ENCODE results near the gene PCDHB15.
"Not testable (repeated sequence)": the region's sequence is repeated elsewhere in the genome, so short reads cannot be mapped to it uniquely, and the experiment has no call there.

The PCDHB15 gene

GRCh38 chr5:141215504-141215903, 29.7 kb upstream of the PCDHB15 start:
- not testable (repeated sequence) for H3K9ac ChIP-seq (ENCODE audit: low read length in 2 of 2); H3K4me3 ChIP-seq (ENCODE audit: low read length in 2 of 2); H3K27me3 ChIP-seq (ENCODE audit: control insufficient read depth in 1 of 2, insufficient read depth in 2 of 2, low read length in 2 of 2); H3K36me3 ChIP-seq (ENCODE audit: control insufficient read depth in 2 of 2, insufficient read depth in 2 of 2, low read length in 2 of 2); H3K4me1 ChIP-seq (ENCODE audit: control insufficient read depth, insufficient read depth, low read length); H3K27ac ChIP-seq (ENCODE audit: low read length)
- peaks cover 9 to 15% of the 10 kb centered on the region in 2 donors for H3K9me3 ChIP-seq (ENCODE audit: control insufficient read depth in 2 of 2, low read length in 2 of 2)

- H3K4me3 ChIP-seq (ENCODE audit: low read length in 2 of 2); H3K36me3 ChIP-seq (ENCODE audit: control insufficient read depth in 2 of 2, insufficient read depth in 2 of 2, low read length in 2 of 2); H3K9ac ChIP-seq (ENCODE audit: low read length in 2 of 2); H3K27ac ChIP-seq (ENCODE audit: low read length); H3K27me3 ChIP-seq (ENCODE audit: control insufficient read depth in 1 of 2, insufficient read depth in 2 of 2, low read length in 2 of 2); H3K4me1 ChIP-seq (ENCODE audit: control insufficient read depth, insufficient read depth, low read length): not testable (repeated sequence)
- H3K9me3 ChIP-seq (ENCODE audit: control insufficient read depth in 2 of 2, low read length in 2 of 2), result peaks cover 15 to 18% of the 10 kb centered on the region in 2 donors
Observed at GRCh38 chr5:141216035-141216434, 29.2 kb upstream of the PCDHB15 start.

GRCh38 chr5:141223112-141223783, 21.9 kb upstream of the PCDHB15 start, which contains the start of gene PCDHB14:
Gene PCDHB14 (plus strand): TSS chr5:141223343. CDS start chr5:141223506, 163 bp downstream.
- peaks cover 20 to 49% of the 10 kb centered on the region in 2 donors for H3K9me3 ChIP-seq (ENCODE audit: control insufficient read depth in 2 of 2, low read length in 2 of 2)
- peak within 1 kb of the TSS; percentile 13 to 48 for H3K9ac ChIP-seq (ENCODE audit: low read length in 2 of 2)
- no peak within 1 kb of the TSS for H3K27ac ChIP-seq (ENCODE audit: low read length)
- no peaks in the 10 kb centered on the region for H3K4me1 ChIP-seq (ENCODE audit: control insufficient read depth, insufficient read depth, low read length)
- no peaks in the 10 kb centered on the region for H3K36me3 ChIP-seq (ENCODE audit: control insufficient read depth in 2 of 2, insufficient read depth in 2 of 2, low read length in 2 of 2)
- H3K27me3 ChIP-seq (ENCODE audit: control insufficient read depth in 1 of 2, insufficient read depth in 2 of 2, low read length in 2 of 2), result no peaks in the 10 kb centered on the region
- H3K4me3 ChIP-seq (ENCODE audit: low read length in 2 of 2), result peak within 1 kb of the TSS; percentile 61 to 68

GRCh38 chr5:141224844-141225243, 20.4 kb upstream of the PCDHB15 start:
- H3K4me3 ChIP-seq (ENCODE audit: low read length in 2 of 2); H3K36me3 ChIP-seq (ENCODE audit: control insufficient read depth in 2 of 2, insufficient read depth in 2 of 2, low read length in 2 of 2); H3K27me3 ChIP-seq (ENCODE audit: control insufficient read depth in 1 of 2, insufficient read depth in 2 of 2, low read length in 2 of 2); H3K27ac ChIP-seq (ENCODE audit: low read length); H3K9ac ChIP-seq (ENCODE audit: low read length in 2 of 2); H3K4me1 ChIP-seq (ENCODE audit: control insufficient read depth, insufficient read depth, low read length): not testable (repeated sequence)
- H3K9me3 ChIP-seq (ENCODE audit: control insufficient read depth in 2 of 2, low read length in 2 of 2), result peaks cover 20 to 43% of the 10 kb centered on the region in 2 donors

- peaks cover 17 to 43% of the 10 kb centered on the region in 2 donors for H3K9me3 ChIP-seq (ENCODE audit: control insufficient read depth in 2 of 2, low read length in 2 of 2)
Observed at GRCh38 chr5:141225421-141225820, 19.8 kb upstream of the PCDHB15 start.

GRCh38 chr5:141234109-141234667, 11.0 kb upstream of the PCDHB15 start:
- Histone ChIP-seq H3K9ac (ENCODE audit: low read length in 2 of 2) (peak overlapping the region in 1 of 2 donors; percentile 20), H3K27ac (ENCODE audit: low read length) (no peak overlapping the region), H3K27me3 (ENCODE audit: control insufficient read depth in 1 of 2, insufficient read depth in 2 of 2, low read length in 2 of 2) (no peaks in the 10 kb centered on the region), H3K4me1 (ENCODE audit: control insufficient read depth, insufficient read depth, low read length) (no peaks in the 10 kb centered on the region), H3K9me3 (ENCODE audit: control insufficient read depth in 2 of 2, low read length in 2 of 2) (peaks cover 25 to 51% of the 10 kb centered on the region in 2 donors), H3K4me3 (ENCODE audit: low read length in 2 of 2) (peak overlapping the region; percentile 50 to 54), H3K36me3 (ENCODE audit: control insufficient read depth in 2 of 2, insufficient read depth in 2 of 2, low read length in 2 of 2) (no peaks in the 10 kb centered on the region)

More at GRCh38 chr5:141225421-141225820, 19.8 kb upstream of the PCDHB15 start:
- not testable (repeated sequence) for H3K27ac ChIP-seq (ENCODE audit: low read length); H3K4me1 ChIP-seq (ENCODE audit: control insufficient read depth, insufficient read depth, low read length); H3K4me3 ChIP-seq (ENCODE audit: low read length in 2 of 2); H3K36me3 ChIP-seq (ENCODE audit: control insufficient read depth in 2 of 2, insufficient read depth in 2 of 2, low read length in 2 of 2); H3K27me3 ChIP-seq (ENCODE audit: control insufficient read depth in 1 of 2, insufficient read depth in 2 of 2, low read length in 2 of 2); H3K9ac ChIP-seq (ENCODE audit: low read length in 2 of 2)

GRCh38 chr5:141235922-141236321, 9.3 kb upstream of the PCDHB15 start:
- peaks cover 36 to 62% of the 10 kb centered on the region in 2 donors for H3K9me3 ChIP-seq (ENCODE audit: control insufficient read depth in 2 of 2, low read length in 2 of 2)
- H3K27me3 ChIP-seq (ENCODE audit: control insufficient read depth in 1 of 2, insufficient read depth in 2 of 2, low read length in 2 of 2); H3K4me1 ChIP-seq (ENCODE audit: control insufficient read depth, insufficient read depth, low read length); H3K9ac ChIP-seq (ENCODE audit: low read length in 2 of 2); H3K27ac ChIP-seq (ENCODE audit: low read length); H3K4me3 ChIP-seq (ENCODE audit: low read length in 2 of 2); H3K36me3 ChIP-seq (ENCODE audit: control insufficient read depth in 2 of 2, insufficient read depth in 2 of 2, low read length in 2 of 2): not testable (repeated sequence)

- Histone ChIP-seq H3K9me3 (ENCODE audit: control insufficient read depth in 2 of 2, low read length in 2 of 2) (peaks cover 37 to 66% of the 10 kb centered on the region in 2 donors), H3K4me3 (ENCODE audit: low read length in 2 of 2) (peak overlapping the region in 1 of 2 donors; percentile 34), H3K9ac (ENCODE audit: low read length in 2 of 2) (no peak overlapping the region), H3K4me1 (ENCODE audit: control insufficient read depth, insufficient read depth, low read length) (no peaks in the 10 kb centered on the region), H3K36me3 (ENCODE audit: control insufficient read depth in 2 of 2, insufficient read depth in 2 of 2, low read length in 2 of 2) (peaks cover 2 to 3% of the 10 kb centered on the region in 2 donors), H3K27me3 (ENCODE audit: control insufficient read depth in 1 of 2, insufficient read depth in 2 of 2, low read length in 2 of 2) (no peaks in the 10 kb centered on the region), H3K27ac (ENCODE audit: low read length) (no peak overlapping the region)
Observed at GRCh38 chr5:141236516-141237313, 8.5 kb upstream of the PCDHB15 start.

GRCh38 chr5:141241496-141241895, 3.7 kb upstream of the PCDHB15 start:
- H3K9me3 ChIP-seq (ENCODE audit: control insufficient read depth in 2 of 2, low read length in 2 of 2), result peaks cover 32 to 72% of the 10 kb centered on the region in 2 donors
- H3K9ac ChIP-seq (ENCODE audit: low read length in 2 of 2), result no peak overlapping the region

GRCh38 chr5:141246971-141247370, 1.8 kb downstream of the PCDHB15 start:
- not testable (repeated sequence) for H3K4me3 ChIP-seq (ENCODE audit: low read length in 2 of 2); H3K9ac ChIP-seq (ENCODE audit: low read length in 2 of 2); H3K27ac ChIP-seq (ENCODE audit: low read length); H3K36me3 ChIP-seq (ENCODE audit: control insufficient read depth in 2 of 2, insufficient read depth in 2 of 2, low read length in 2 of 2); H3K27me3 ChIP-seq (ENCODE audit: control insufficient read depth in 1 of 2, insufficient read depth in 2 of 2, low read length in 2 of 2); H3K4me1 ChIP-seq (ENCODE audit: control insufficient read depth, insufficient read depth, low read length)
- peaks cover 35 to 69% of the 10 kb centered on the region in 2 donors for H3K9me3 ChIP-seq (ENCODE audit: control insufficient read depth in 2 of 2, low read length in 2 of 2)

More at GRCh38 chr5:141241496-141241895, 3.7 kb upstream of the PCDHB15 start:
- Histone ChIP-seq H3K27me3 (ENCODE audit: control insufficient read depth in 1 of 2, insufficient read depth in 2 of 2, low read length in 2 of 2) (no peaks in the 10 kb centered on the region), H3K4me1 (ENCODE audit: control insufficient read depth, insufficient read depth, low read length) (peaks cover 4% of the 10 kb centered on the region), H3K36me3 (ENCODE audit: control insufficient read depth in 2 of 2, insufficient read depth in 2 of 2, low read length in 2 of 2) (peaks cover 2 to 3% of the 10 kb centered on the region in 2 donors), H3K27ac (ENCODE audit: low read length) (no peak overlapping the region), H3K4me3 (ENCODE audit: low read length in 2 of 2) (no peak overlapping the region)
